ENCODE measurements around the gene BOD1L1.

The BOD1L1 gene

DNA sequence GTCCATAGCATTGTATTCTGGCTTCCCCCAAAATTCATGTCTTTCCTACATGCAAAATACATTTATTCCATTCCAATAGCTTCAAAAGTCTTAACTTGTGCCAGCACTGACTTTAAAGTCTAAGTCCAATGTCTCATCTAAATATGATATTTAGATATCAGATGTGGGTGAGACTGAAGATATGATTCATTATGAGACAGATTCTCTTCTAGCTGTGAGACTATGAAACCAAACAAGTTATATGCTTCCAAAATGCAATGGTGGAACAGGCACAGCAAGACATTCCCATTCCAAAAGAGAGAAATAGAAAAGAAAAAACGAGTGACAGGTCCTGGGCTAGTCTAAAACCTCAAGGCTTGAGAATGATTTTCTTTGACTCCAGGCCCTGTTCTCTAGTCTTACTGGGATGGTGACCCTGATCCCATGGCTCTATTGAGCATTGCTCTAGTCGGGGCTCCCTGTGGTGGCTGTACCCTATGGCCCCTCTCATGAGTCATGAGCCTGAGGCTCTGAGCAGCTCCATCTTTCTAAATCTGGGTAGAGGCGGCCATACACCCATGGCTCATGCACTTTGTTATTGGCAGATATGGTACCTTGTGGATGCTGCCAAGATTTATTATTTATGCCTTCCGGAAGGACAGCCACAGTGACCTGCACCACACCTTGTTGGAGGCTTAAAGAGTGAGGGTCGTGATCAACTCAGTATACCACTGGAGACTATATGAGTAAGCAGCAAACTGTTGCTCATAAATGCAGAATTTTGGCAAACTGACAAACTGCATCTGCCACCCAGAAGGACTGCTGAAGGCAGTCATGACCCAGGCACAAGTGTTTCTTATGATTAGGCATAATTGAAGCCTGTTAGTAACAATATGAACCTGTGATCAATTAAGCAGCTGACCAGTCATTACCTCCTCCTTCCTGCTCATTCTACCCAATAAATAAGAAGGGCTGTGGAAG is 38.5 kb upstream of the BOD1L1 start:
- TF ChIP-seq FOXP2 (optimal IDR thresholded peaks at IDR 0.05; ENCODE audit: borderline replicate concordance, extremely low read depth, extremely low read length, insufficient read depth) (no peak), POLR2AphosphoS5 (IDR thresholded peaks at IDR 0.05; ENCODE audit: low read depth, low read length) (no peak), TAF1 (IDR thresholded peaks at IDR 0.05; ENCODE audit: borderline replicate concordance, insufficient read depth, low read length) (no peak), SIN3A (IDR thresholded peaks at IDR 0.05; ENCODE audit: borderline replicate concordance, insufficient read depth, low read length) (no peak)
- TF ChIP-seq, protein P1, sequence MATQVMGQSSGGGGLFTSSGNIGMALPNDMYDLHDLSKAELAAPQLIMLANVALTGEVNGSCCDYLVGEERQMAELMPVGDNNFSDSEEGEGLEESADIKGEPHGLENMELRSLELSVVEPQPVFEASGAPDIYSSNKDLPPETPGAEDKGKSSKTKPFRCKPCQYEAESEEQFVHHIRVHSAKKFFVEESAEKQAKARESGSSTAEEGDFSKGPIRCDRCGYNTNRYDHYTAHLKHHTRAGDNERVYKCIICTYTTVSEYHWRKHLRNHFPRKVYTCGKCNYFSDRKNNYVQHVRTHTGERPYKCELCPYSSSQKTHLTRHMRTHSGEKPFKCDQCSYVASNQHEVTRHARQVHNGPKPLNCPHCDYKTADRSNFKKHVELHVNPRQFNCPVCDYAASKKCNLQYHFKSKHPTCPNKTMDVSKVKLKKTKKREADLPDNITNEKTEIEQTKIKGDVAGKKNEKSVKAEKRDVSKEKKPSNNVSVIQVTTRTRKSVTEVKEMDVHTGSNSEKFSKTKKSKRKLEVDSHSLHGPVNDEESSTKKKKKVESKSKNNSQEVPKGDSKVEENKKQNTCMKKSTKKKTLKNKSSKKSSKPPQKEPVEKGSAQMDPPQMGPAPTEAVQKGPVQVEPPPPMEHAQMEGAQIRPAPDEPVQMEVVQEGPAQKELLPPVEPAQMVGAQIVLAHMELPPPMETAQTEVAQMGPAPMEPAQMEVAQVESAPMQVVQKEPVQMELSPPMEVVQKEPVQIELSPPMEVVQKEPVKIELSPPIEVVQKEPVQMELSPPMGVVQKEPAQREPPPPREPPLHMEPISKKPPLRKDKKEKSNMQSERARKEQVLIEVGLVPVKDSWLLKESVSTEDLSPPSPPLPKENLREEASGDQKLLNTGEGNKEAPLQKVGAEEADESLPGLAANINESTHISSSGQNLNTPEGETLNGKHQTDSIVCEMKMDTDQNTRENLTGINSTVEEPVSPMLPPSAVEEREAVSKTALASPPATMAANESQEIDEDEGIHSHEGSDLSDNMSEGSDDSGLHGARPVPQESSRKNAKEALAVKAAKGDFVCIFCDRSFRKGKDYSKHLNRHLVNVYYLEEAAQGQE (IDR thresholded peaks at IDR 0.05; ENCODE audit: insufficient read depth in 1 of 2, low read depth in 2 of 2, low read length in 2 of 2), result no peak

DNA sequence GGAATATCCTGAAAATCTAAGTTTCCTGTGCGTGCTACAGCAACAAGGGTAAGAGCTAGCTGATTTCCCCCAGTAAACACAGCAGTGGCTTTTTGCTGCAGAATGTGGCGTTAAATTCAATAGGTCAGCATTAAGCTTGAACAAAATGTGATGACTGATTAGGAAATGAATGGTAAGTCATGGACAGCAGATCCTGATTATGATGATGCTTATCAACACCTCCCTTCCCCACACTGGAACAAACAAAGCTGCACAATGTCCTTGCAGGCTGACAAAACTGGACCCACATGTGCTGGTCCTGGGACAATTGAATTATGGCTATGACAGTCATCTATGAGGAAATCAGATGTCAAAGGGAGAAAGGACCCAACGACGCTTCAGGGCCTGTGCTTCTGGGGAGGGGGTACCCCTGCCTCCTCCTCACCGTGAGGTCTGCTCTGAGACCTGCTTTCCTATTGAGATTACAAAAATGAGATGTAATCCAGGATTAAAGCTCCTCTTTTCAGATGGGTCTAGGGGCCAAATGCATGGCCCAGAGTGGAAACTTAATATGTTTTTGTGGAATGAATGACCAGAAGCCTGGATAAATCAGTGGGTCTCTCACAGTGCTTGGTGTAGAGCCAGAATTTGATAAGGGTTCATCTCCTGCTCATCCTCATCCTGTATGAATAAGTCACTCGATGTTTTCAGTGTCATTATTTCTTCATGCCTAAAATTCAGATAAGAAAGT is 32.0 kb upstream of the BOD1L1 start:
- TF ChIP-seq SIN3A (IDR thresholded peaks at IDR 0.05; ENCODE audit: borderline replicate concordance, insufficient read depth, low read length), result no peak
- TF ChIP-seq, protein P1 (IDR thresholded peaks at IDR 0.05; ENCODE audit: insufficient read depth in 1 of 2, low read depth in 2 of 2, low read length in 2 of 2), result no peak
- TF ChIP-seq POLR2AphosphoS5 (IDR thresholded peaks at IDR 0.05; ENCODE audit: low read depth, low read length), result no peak
- no peak for TF ChIP-seq FOXP2 (optimal IDR thresholded peaks at IDR 0.05; ENCODE audit: borderline replicate concordance, extremely low read depth, extremely low read length, insufficient read depth)
- no peak for TF ChIP-seq TAF1 (IDR thresholded peaks at IDR 0.05; ENCODE audit: borderline replicate concordance, insufficient read depth, low read length)

DNA sequence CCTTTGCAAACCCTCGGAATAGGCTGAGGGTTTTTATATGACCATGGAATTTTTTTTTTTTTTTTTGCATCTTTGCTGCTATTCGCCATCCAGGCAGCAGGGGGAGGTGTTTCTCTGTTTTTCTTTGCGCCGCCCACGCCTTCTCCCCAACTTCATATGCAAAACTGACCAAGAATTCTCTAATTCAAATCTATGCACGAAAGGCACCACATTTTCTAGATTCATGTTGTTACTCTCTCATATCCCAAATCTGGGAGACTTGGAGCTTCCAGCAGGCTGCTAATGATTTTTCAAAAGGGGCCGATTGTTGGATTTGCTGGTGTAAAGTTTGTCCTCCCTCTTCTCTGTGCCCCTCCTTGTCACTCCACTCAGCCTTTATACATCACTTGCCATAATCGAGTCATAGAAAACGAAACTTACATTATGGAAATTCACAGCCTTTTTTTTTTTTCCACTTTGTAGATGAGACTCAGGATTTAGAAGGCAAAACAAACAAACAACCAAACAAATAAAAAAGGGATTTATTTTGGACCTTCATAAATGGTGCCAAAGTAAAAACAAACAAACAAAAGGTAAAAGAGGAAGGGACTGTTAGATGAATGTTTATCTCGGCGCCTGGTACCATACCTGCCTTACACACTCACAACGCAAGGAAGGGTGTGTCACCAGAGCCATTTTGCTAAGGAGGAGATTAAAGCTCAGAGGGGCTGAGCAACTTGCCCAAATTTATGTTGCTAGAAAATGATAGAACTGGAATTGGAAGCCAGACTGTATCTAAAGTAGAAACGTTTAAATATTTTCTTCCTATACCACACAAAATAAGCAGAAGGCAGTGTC is 29.3 kb upstream of the BOD1L1 start:
- no peak for TF ChIP-seq TAF1 (IDR thresholded peaks at IDR 0.05; ENCODE audit: borderline replicate concordance, insufficient read depth, low read length)
- TF ChIP-seq POLR2AphosphoS5 (IDR thresholded peaks at IDR 0.05; ENCODE audit: low read depth, low read length), result no peak
- no peak for TF ChIP-seq SIN3A (IDR thresholded peaks at IDR 0.05; ENCODE audit: borderline replicate concordance, insufficient read depth, low read length)
- TF ChIP-seq, protein P1 (IDR thresholded peaks at IDR 0.05; ENCODE audit: insufficient read depth in 1 of 2, low read depth in 2 of 2, low read length in 2 of 2), result no peak
- TF ChIP-seq FOXP2 (optimal IDR thresholded peaks at IDR 0.05; ENCODE audit: borderline replicate concordance, extremely low read depth, extremely low read length, insufficient read depth), result no peak

DNA sequence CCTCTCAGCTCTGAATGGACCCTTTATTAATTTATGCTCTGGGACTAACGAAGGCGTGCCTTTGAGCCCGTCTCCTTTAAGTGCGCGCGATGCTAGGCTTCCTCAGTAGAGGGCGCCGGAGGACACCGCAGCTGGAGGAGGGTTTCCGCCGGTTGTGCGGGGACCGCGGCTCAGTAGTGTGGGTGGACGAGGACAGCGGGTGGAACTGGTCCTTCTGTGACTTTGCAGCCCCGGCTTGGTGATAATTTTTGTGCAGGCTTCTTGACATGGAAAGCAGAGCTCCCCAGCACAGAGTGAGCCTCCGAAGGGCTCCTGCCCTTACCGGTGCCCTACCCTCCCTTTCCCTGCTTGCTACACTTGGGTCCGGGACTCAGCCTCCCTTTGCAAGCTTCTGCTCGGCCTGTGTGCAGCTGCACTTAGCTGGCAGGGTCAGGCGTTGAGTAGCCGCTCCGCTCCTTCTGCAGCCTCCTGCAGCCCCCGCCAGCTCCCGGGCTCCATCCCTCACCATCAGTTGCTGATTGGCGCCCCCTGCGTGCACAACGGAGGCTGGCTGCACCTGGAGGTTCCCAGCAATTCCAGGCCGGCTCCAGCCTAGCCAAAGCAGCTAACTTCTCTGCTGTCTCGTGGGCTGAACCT is 26.8 kb upstream of the BOD1L1 start:
- TF ChIP-seq, protein P1 (IDR thresholded peaks at IDR 0.05; ENCODE audit: insufficient read depth in 1 of 2, low read depth in 2 of 2, low read length in 2 of 2), result no peak
- TF ChIP-seq FOXP2 (optimal IDR thresholded peaks at IDR 0.05; ENCODE audit: borderline replicate concordance, extremely low read depth, extremely low read length, insufficient read depth) (no peak), POLR2AphosphoS5 (IDR thresholded peaks at IDR 0.05; ENCODE audit: low read depth, low read length) (no peak)
